ENCODE results near the gene GPN2. TPM values are rescaled to one million over a fixed set of nuclear protein-coding genes. Genes with fewer than 3 reads are reported as not detected.

GPN2 gene
- total and polyA plus RNA-seq, 4 donors = 9.5 to 12.7 (median 10.4) TPM

GRCh38 chr1:26852701-26853100 is 37.4 kb downstream of the GPN2 start:
- DNase-seq (ENCODE audit: low spot score) = no peak
- no peak overlapping the region for H3K9ac ChIP-seq (ENCODE audit: low read depth in 1 of 2, low read length in 2 of 2)
- no peak overlapping the region for H3K4me3 ChIP-seq (ENCODE audit: low read depth in 1 of 3, low read length in 3 of 3)
- no peaks in the 10 kb centered on the region for H3K9me3 ChIP-seq (ENCODE audit: control insufficient read depth in 4 of 4, low read length in 3 of 4)
- peaks cover 4 to 60% (median 41%) of the 10 kb centered on the region in 4 donors for H3K36me3 ChIP-seq (ENCODE audit: control insufficient read depth in 4 of 4, insufficient read depth in 3 of 4, low read depth in 1 of 4, low read length in 3 of 4)
- no peaks in the 10 kb centered on the region for H3K27me3 ChIP-seq (ENCODE audit: control insufficient read depth in 4 of 4, insufficient read depth in 4 of 4, low read length in 3 of 4)
- H3K27ac ChIP-seq (ENCODE audit: low read depth in 1 of 2, low read length in 2 of 2) = no peak overlapping the region
- peaks cover 0 to 12% (median 8%) of the 10 kb centered on the region in 4 donors for H3K4me1 ChIP-seq (ENCODE audit: control insufficient read depth in 4 of 4, insufficient read depth in 4 of 4, low read length in 3 of 4)
- no peak for TF ChIP-seq RAD21 (IDR thresholded peaks at IDR 0.05)
- TF ChIP-seq ZBTB33 (IDR thresholded peaks at IDR 0.05) = no peak
- no peak for TF ChIP-seq RXRA (IDR thresholded peaks at IDR 0.05)
- TF ChIP-seq REST (IDR thresholded peaks at IDR 0.05) = no peak
- no peak for TF ChIP-seq CTCF (IDR thresholded peaks at IDR 0.05; ENCODE audit: low read depth, low read length, missing input control)
- no peak for TF ChIP-seq HNF4G (IDR thresholded peaks at IDR 0.05)
- no peak for TF ChIP-seq GABPA (IDR thresholded peaks at IDR 0.05 in 1 of 2, conservative IDR thresholded peaks at IDR 0.05 in 1 of 2)
- no peak for TF ChIP-seq TAF1 (conservative IDR thresholded peaks at IDR 0.05)
- no peak for TF ChIP-seq FOXA1 (IDR thresholded peaks at IDR 0.05)
- TF ChIP-seq NR2F2 (IDR thresholded peaks at IDR 0.05) = no peak
- TF ChIP-seq MAX (IDR thresholded peaks at IDR 0.05) = no peak
- TF ChIP-seq EGR1 (IDR thresholded peaks at IDR 0.05; ENCODE audit: low read depth in 2 of 2) = no peak
- TF ChIP-seq JUND (IDR thresholded peaks at IDR 0.05) = no peak
- no peak for TF ChIP-seq SP1 (IDR thresholded peaks at IDR 0.05)
- TF ChIP-seq FOXA2 (IDR thresholded peaks at IDR 0.05) = no peak
- no peak for TF ChIP-seq HNF4A (conservative IDR thresholded peaks at IDR 0.05)
- TF ChIP-seq ATF3 (IDR thresholded peaks at IDR 0.05) = no peak
- 78% methylated on average over 9 of the region's 9 CpGs for WGBS
